GM18507 (cell line): ENCODE data around the gene BCAS3.
"Not testable (repeated sequence)": the region's sequence is repeated elsewhere in the genome, so short reads cannot be mapped to it uniquely, and the experiment has no call there.

Experiments
- DNase-seq: peaks from one replicate; pipeline ENCODE4 v3.0.0; 2011; ENCODE audit warnings: low read depth; ENCODE audit not compliant: insufficient read length; ENCODE audit errors: extremely low spot score
- FAIRE-seq: peaks from 2 replicates; lab custom pipeline; 2011; peaks lifted over from hg19 to GRCh38; lab: Jason Lieb, UNC

BCAS3 gene

GRCh38 chr17:61017317-61018006 is 339.8 kb downstream of the BCAS3 start:
- no peak for FAIRE-seq
- no peak for DNase-seq

- DNase-seq (no peak), FAIRE-seq (no peak)
Measured at GRCh38 chr17:61018938-61019337, 341.3 kb downstream of the BCAS3 start.

DNA sequence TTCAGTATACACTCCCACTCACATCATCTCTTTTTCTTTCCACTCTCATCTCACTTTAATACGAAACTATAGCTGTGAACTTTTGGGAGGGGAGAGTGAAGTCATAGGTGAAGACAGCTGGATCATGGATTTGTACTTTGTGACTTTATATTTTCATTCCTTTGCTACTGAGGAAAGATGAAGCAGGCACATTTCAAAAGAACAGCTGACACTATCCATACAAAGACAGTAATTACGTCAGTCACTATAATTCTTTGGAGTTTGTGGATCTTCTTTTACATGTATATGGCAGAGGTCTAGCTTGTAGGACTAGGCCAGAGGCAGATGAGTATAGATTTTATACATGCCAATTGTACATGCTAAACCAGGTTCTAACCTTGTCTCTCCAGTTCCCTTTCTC is 346.3 kb downstream of the BCAS3 start:
- no peak for DNase-seq
- FAIRE-seq: no peak

- peak; percentile 50 for FAIRE-seq
Measured at GRCh38 chr17:61026818-61027217, 349.2 kb downstream of the BCAS3 start.

DNA sequence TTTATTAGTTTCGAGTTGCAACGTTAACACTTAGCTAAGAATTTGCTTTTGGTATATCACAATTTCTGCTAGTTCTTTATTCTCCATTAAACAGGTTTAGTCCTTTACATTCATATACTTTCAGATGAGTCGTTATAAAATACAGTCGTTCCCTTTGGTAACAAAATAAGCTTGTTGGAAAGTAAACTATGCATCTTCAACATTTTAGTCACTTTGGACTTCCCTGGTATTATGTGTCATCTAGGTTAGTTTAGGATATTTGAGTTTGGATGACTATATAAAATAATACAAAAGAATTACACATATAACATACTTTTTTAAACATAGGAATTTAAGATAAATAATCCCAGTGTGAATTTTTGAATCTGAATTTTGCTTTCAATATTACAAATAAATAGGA is 351.5 kb downstream of the BCAS3 start:
- FAIRE-seq: no peak
- no peak for DNase-seq

More at GRCh38 chr17:61026818-61027217, 349.2 kb downstream of the BCAS3 start:
- DNase-seq: no peak

- DNase-seq (no peak), FAIRE-seq (peak; percentile 68)
Measured at GRCh38 chr17:61040666-61041065, 363.0 kb downstream of the BCAS3 start.

GRCh38 chr17:61042348-61042747 is 364.7 kb downstream of the BCAS3 start:
- FAIRE-seq, DNase-seq: not testable (repeated sequence)

- FAIRE-seq: no peak
- DNase-seq: no peak
Measured at GRCh38 chr17:61047515-61047914, 369.9 kb downstream of the BCAS3 start.

DNA sequence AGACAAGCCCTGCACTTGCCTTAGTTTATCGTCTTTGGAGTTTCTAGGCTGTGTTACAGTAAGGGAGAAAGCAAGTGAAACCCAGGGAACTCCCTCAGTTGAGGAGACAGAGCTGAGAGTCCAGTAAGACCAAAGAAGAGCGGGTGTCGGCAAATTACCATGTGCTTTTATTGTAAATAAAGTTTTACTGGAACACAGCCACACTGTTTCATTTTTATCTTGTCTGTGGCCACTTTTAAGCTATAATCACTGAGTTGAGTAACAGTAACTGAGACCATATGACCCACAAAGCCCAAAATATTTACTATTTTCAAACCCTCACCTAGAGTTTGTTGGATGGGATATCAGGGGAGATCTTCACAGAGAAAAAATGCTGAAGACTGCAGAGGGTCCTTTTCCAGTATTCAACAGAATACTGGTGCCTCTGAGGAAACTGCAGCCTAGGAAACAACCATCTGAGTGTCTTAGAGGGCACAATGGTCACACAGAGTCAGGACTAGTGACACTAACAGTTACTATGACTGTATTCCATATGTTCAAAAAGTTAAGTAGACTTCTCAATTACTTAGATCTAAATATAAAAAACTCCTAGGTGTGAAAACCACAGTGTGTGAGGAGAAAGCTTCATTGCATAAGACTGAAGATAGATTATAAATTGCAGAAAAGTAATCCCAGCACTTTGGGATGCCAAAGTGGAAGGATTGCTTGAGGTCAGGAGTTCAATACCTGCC is 370.9 kb downstream of the BCAS3 start:
- DNase-seq: no peak
- FAIRE-seq: no peak

GRCh38 chr17:61053469-61053868 is 375.8 kb downstream of the BCAS3 start:
- no peak for FAIRE-seq
- DNase-seq: no peak

GRCh38 chr17:61054436-61054835 is 376.8 kb downstream of the BCAS3 start:
- DNase-seq: no peak
- no peak for FAIRE-seq

- FAIRE-seq: peak; percentile 57
- DNase-seq: no peak
Measured at GRCh38 chr17:61057257-61057656, 379.6 kb downstream of the BCAS3 start.

DNA sequence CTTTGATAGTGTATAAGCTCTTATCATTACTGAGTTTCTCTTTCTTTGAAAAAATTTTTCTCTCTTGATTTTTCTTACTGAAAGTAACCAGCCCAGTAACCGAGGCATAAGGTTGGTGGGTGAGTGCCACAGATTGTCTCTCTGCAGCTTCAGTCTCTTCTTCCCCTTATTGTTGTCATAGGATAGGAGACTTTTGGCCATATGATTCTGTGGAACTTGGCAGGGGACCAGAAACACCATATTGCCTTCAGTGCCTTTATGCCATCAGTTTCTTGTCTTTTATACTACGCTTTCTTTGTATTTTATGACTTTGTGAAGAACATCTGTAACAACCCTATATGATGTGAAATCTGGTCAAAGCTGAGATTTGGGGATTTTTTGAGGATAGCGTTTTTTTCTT is 380.4 kb downstream of the BCAS3 start:
- DNase-seq (no peak), FAIRE-seq (no peak)

GRCh38 chr17:61063528-61063927 is 385.9 kb downstream of the BCAS3 start:
- FAIRE-seq (peak; percentile 75), DNase-seq (no peak)

GRCh38 chr17:61064087-61064951 is 386.7 kb downstream of the BCAS3 start:
- peak; percentile 36 for FAIRE-seq
- DNase-seq: peak; percentile 5

DNA sequence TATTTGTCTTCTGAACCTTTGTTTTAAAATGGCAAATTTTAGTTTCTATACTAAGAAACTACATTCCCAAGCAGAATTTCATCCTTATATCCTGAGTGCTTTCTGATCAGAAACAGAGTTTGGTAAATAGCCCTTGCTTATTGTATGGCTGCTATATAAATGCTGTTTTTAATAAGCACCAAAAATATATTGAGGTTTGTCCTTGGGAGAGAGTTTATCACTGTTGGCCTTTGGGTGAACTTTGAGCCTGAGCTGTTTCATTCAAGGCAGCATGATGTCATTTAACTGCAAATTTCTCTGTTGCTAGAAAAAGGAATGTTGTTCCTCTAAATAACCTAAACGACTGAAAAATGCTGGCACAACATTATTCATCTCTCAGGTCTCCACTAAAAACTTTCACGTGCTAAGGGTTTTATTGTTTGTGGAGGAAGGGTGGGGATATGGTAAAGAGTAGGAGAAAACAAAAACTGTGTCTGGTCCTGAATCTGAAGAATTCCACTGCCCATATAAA is 387.7 kb downstream of the BCAS3 start:
- DNase-seq (no peak), FAIRE-seq (peak; percentile 68)

DNA sequence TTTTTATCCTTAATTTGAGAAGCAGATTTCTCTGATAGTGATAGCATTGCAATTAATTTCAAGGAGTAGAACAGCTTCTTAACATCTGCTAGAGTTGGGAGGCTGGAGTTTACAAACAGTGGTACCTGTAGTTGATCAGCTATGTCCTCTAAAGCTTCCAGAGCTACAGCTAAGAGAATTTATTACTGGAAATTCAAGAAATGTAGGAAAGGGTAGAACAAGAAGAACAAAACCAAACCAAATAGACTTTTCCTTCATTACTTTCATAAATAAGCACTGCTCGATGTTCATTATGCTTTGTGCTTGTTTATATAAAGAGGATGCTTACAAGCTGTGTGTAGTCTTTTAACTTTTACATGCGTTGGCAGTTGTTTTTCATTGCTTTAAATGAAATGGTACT is 388.4 kb downstream of the BCAS3 start:
- no peak for DNase-seq
- peak; percentile 47 for FAIRE-seq

DNA sequence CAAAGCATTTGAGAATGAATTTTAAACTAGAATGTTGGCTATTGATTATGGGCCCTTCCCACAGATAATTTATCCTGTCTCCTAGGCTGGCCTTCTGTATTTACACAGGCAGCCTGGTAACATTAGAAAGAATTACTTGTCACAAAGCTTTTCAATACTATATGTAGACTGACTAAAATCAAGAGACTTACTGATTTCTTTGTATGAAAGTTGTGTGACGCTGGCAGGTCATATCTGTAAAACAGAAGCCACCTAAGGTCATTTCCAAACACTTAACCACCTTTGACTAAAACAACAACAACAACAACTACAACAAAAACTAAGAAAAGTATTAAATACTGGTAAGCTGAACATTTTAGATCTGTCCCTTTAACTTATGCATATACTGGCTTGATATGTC is 393.0 kb downstream of the BCAS3 start:
- FAIRE-seq (no peak), DNase-seq (no peak)

DNA sequence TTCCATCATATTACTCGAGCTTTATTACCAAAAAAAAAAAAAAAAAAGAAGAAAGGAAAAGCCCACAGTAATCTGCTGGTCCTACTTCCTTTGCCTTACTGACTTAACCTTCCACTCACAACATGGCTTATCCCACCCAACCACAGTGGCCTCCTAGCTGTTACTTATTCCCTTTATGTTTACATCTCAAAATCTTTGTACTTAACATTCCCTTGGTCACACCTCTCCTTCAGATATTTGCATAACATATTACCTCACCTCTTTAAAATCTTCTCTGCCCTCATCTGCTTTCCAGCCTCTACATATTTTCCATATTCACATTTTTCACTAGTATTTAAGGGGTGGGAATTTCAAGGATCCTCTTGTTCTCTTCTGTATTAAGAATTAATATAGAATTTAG is 395.0 kb downstream of the BCAS3 start:
- DNase-seq (no peak), FAIRE-seq (no peak)

GRCh38 chr17:61073131-61073530 is 395.5 kb downstream of the BCAS3 start:
- FAIRE-seq (no peak), DNase-seq (no peak)
